B cell (primary cell): ENCODE data around the gene CPNE2. TPM values are rescaled to one million over a fixed set of nuclear protein-coding genes. Genes with fewer than 3 reads are reported as not detected.

ENCODE experiments used
- ATAC-seq: fragments of 200-7000 bp; cut with Tn5 transposase; one replicate; pipeline ENCODE4 v1.10.0; 2021; ENCODE audit warnings: low read depth, mild to moderate bottlenecking, moderate number of reproducible peaks, moderate library complexity
- CTCF ChIA-PET: fragments of 350-600 bp; sonication (Branson Sonifier 250); formaldehyde crosslinking; loops from one replicate; lab custom pipeline; 2021; ENCODE audit warnings: antibody characterized with exemption, inconsistent platforms; lab: Charles Lee
- POLR2A ChIA-PET: fragments of 350-600 bp; sonication (Branson Sonifier 250); formaldehyde crosslinking; loops from one replicate; lab custom pipeline; 2021; ENCODE audit warnings: antibody characterized with exemption; lab: Charles Lee
- DNase-seq: peaks from one replicate; pipeline ENCODE4 v3.0.0; 2013
- H2AFZ ChIP-seq: 2 replicates; pipeline ENCODE4 v1.6.1; 2012; ENCODE audit warnings: mild to moderate bottlenecking, low read depth, low read length; ENCODE audit not compliant: insufficient read depth, poor library complexity, severe bottlenecking
- H3K27ac ChIP-seq, 2 donors: 1 replicate in 1 of 2; 2 replicates in 1 of 2; pipeline ENCODE4 v1.5.1; 2012 to 2013; ENCODE audit warnings: low read length in 2 of 2, mild to moderate bottlenecking in 2 of 2, moderate library complexity in 1 of 2
- H3K27me3 ChIP-seq, 4 experiments: fragments of 200-600 bp in 1 of 4; sonication (generic) in 1 of 4; replicated peaks in 1 of 4; 1 replicate in 2 of 4; 2 replicates in 2 of 4; pipeline versions ENCODE4 v1.6.1 to v1.7.0; 2013 to 2016; ENCODE audit warnings: low read length in 3 of 4, mild to moderate bottlenecking in 2 of 4, mixed read lengths in 1 of 4, moderate library complexity in 1 of 4; ENCODE audit not compliant: insufficient read depth in 4 of 4, control insufficient read depth in 3 of 4; ENCODE audit errors: control extremely low read depth in 1 of 4
- H3K36me3 ChIP-seq, 2 experiments: replicated peaks in 1 of 2; 1 replicate in 1 of 2; 2 replicates in 1 of 2; pipeline versions ENCODE4 v1.6.1 to v1.7.1; 2013; ENCODE audit warnings: low read length in 1 of 2; ENCODE audit not compliant: insufficient read depth in 2 of 2, control insufficient read depth in 1 of 2; ENCODE audit errors: control extremely low read depth in 1 of 2, extremely low read depth in 1 of 2
- H3K4me1 ChIP-seq, 2 donors: fragments of 200-600 bp in 1 of 2; sonication (generic) in 1 of 2; 1 replicate in 1 of 2; 2 replicates in 1 of 2; pipeline versions ENCODE4 v1.5.1 to v1.6.1; 2013 to 2017; ENCODE audit warnings: low read length in 2 of 2; ENCODE audit not compliant: control insufficient read depth in 2 of 2, insufficient read depth in 2 of 2
- H3K4me2 ChIP-seq: replicated peaks from 2 replicates; pipeline ENCODE3; 2012; ENCODE audit warnings: mild to moderate bottlenecking, low read depth, low read length; ENCODE audit not compliant: poor library complexity, severe bottlenecking
- H3K4me3 ChIP-seq, 5 experiments: fragments of 200-600 bp in 1 of 5; sonication (generic) in 1 of 5; 1 replicate in 3 of 5; 2 replicates in 2 of 5; pipeline versions ENCODE4 v1.5.1 to v1.7.0; 2011 to 2016; ENCODE audit warnings: low read length in 4 of 5, mild to moderate bottlenecking in 4 of 5, low read depth in 2 of 5, control low read depth in 1 of 5, moderate library complexity in 1 of 5; ENCODE audit not compliant: insufficient read depth in 1 of 5; ENCODE audit errors: control extremely low read depth in 1 of 5, extremely low read depth in 1 of 5
- H3K79me2 ChIP-seq: fragments of 200-600 bp; sonication (generic); one replicate; pipeline ENCODE4 v1.6.0; 2016; ENCODE audit warnings: low read length; ENCODE audit not compliant: control insufficient read depth, insufficient read depth
- H3K9ac ChIP-seq: fragments of 200-600 bp; sonication (generic); 2 replicates; pipeline ENCODE4 v1.6.1; 2017; ENCODE audit warnings: mild to moderate bottlenecking, low read length, moderate library complexity
- H3K9me3 ChIP-seq, 3 donors: one replicate each; pipeline versions ENCODE4 v1.6.1 to v1.7.1; 2013; ENCODE audit warnings: low read length in 2 of 3; ENCODE audit not compliant: control insufficient read depth in 2 of 3, insufficient read depth in 1 of 3; ENCODE audit errors: control extremely low read depth in 1 of 3
- H4K20me1 ChIP-seq: 2 replicates; pipeline ENCODE4 v1.6.0; 2012; ENCODE audit warnings: mild to moderate bottlenecking, low read length; ENCODE audit not compliant: insufficient read depth, control insufficient read depth, poor library complexity, severe bottlenecking
- H3K27ac Mint-ChIP-seq: one replicate; pipeline ENCODE4 v1.8.0; 2021; ENCODE audit warnings: mixed read lengths
- H3K27me3 Mint-ChIP-seq: one replicate; pipeline ENCODE4 v1.8.0; 2021; ENCODE audit warnings: mixed read lengths
- H3K4me1 Mint-ChIP-seq: one replicate; pipeline ENCODE4 v1.8.0; 2021; ENCODE audit warnings: mixed read lengths
- H3K4me3 Mint-ChIP-seq: one replicate; pipeline ENCODE4 v1.8.0; 2021; ENCODE audit warnings: mixed read lengths
- H3K9me3 Mint-ChIP-seq: one replicate; pipeline ENCODE4 v1.8.0; 2022; ENCODE audit warnings: mixed read lengths; ENCODE audit not compliant: insufficient read depth
- CTCF ChIP-seq: fragments of 200-600 bp; IDR thresholded peaks from one replicate; pipeline ENCODE4 v1.8.0; 2022; ENCODE audit warnings: antibody characterized with exemption, mild to moderate bottlenecking
- EZH2 ChIP-seq: IDR thresholded peaks from 2 replicates; pipeline ENCODE4 v1.6.1; 2012; ENCODE audit warnings: borderline replicate concordance, low read depth, mild to moderate bottlenecking, moderate library complexity, low read length; ENCODE audit not compliant: insufficient read depth, poor library complexity, severe bottlenecking
- WGBS: methylation state at CpG from one replicate; pipeline ENCODE4 v1.1.5; 2013; ENCODE audit warnings: missing lambda C conversion rate; ENCODE audit not compliant: insufficient coverage; 5-methylcytosine and 5-hydroxymethylcytosine counted together
- intact Hi-C: fragments of 100-400 bp; cut with micrococcal nuclease; formaldehyde crosslinking; loops from one replicate; pipeline ENCODE4 v1.10.0; 2022
- polyA plus RNA-seq: library from polyadenylated mRNA; depleted of rRNA; stranded (reverse); fragments of >200 nt; gene quantifications from 2 replicates; pipeline ENCODE4 v1.2.3, GENCODE V29; 2012
- total RNA-seq, 2 donors: library from RNA; stranded (reverse); fragments of 120-200 nt in 1 of 2; gene quantifications; 1 replicate in 1 of 2; 2 replicates in 1 of 2; pipeline versions ENCODE4 v1.2.3 to v1.2.4, GENCODE V29; 2013 to 2022

CPNE2 gene
- total and polyA plus RNA-seq, 2 donors (not counting 1 experiment from before 2014, with no cell fraction given): 1.5 to 2.9 TPM

- peaks cover 1 to 54% of the 10 kb centered on the region in 2 experiments for H3K36me3 ChIP-seq
- H3K27ac ChIP-seq: peak overlapping the region; percentile 65 to 72
- H3K79me2 ChIP-seq: peaks cover 4% of the 10 kb centered on the region
- H3K4me3 Mint-ChIP-seq: peak overlapping the region; percentile 78
- peaks cover 0 to 11% (median 0%) of the 10 kb centered on the region in 3 donors for H3K9me3 ChIP-seq
- ChIA-PET CTCF (interaction anchor here (0.5 to 5.9 kb wide), 34 partner anchors 9 to 252 kb away, joined by 3 to 213 read pairs (median 5); partner anchors contain the start of genes CETP, CPNE2 and NLRC5), POLR2A (interaction anchor here (0.7 to 3.1 kb wide), 14 partner anchors 8 to 177 kb away, joined by 3 to 24 read pairs (median 4); partner anchors contain the start of genes HERPUD1 and NLRC5)
- H3K27me3 ChIP-seq: no peaks in the 10 kb centered on the region
- H3K4me3 ChIP-seq: peak overlapping the region in 2 of 5 experiments; percentile 25 to 38
- WGBS: 30% methylated on average over 3 of the region's 12 CpGs
- H3K27ac Mint-ChIP-seq: peak overlapping the region; percentile 98
- DNase-seq: no peak
- no peaks in the 10 kb centered on the region for H4K20me1 ChIP-seq
- intact Hi-C loops: loop anchor here (1.0 kb wide), 5 partner anchors 56 to 178 kb away; partner anchors contain the start of gene NLRC5
- peak overlapping the region; percentile 53 for H2AFZ ChIP-seq
- peaks cover 58 to 77% of the 10 kb centered on the region in 2 donors for H3K4me1 ChIP-seq
- peak; percentile 0 for ATAC-seq
- peak overlapping the region; percentile 22 for H3K9ac ChIP-seq
- H3K4me1 Mint-ChIP-seq: peaks cover 75% of the 10 kb centered on the region
- H3K9me3 Mint-ChIP-seq: no peaks in the 10 kb centered on the region
- no peaks in the 10 kb centered on the region for H3K27me3 Mint-ChIP-seq
- H3K4me2 ChIP-seq: peak overlapping the region; percentile 63
- no peak for TF ChIP-seq CTCF
- no peak for TF ChIP-seq EZH2
Measured at GRCh38 chr16:57044931-57045693, 47.3 kb upstream of the CPNE2 start.
